HFFc6 (cell line): ENCODE measurements around the gene TTF2. TPM values are rescaled to one million over a fixed set of nuclear protein-coding genes. Genes with fewer than 3 reads are reported as not detected.
A peak's percentile ranks its signal among the peaks of the same experiment; 100 is the strongest.

Experiments
- DNase-seq: peaks from one replicate; pipeline ENCODE4 v3.0.0-alpha.2; 2018
- H3K27ac Mint-ChIP-seq: 2 replicates; pipeline ENCODE4 v1.8.0; 2020; ENCODE audit warnings: mild to moderate bottlenecking, mixed read lengths
- H3K27me3 Mint-ChIP-seq: 2 replicates; pipeline ENCODE4 v1.8.0; 2021; ENCODE audit warnings: mild to moderate bottlenecking, moderate library complexity, mixed read lengths; ENCODE audit not compliant: insufficient read depth
- H3K36me3 Mint-ChIP-seq: 2 replicates; pipeline ENCODE4 v1.8.0; 2021; ENCODE audit warnings: low read depth, mixed read lengths
- H3K4me1 Mint-ChIP-seq: 2 replicates; pipeline ENCODE4 v1.8.0; 2020; ENCODE audit warnings: low read depth, mixed read lengths
- H3K4me3 Mint-ChIP-seq: 2 replicates; pipeline ENCODE4 v1.8.0; 2020; ENCODE audit warnings: mild to moderate bottlenecking, moderate library complexity, mixed read lengths
- H3K9me3 Mint-ChIP-seq: 2 replicates; pipeline ENCODE4 v1.8.0; 2020; ENCODE audit warnings: mild to moderate bottlenecking, mixed read lengths
- total RNA-seq, 6 experiments: library from RNA; stranded (reverse); fragmentation: NEBNext Ultra II Directional; extraction: Animal tissue kit (Norgen Biotek cat#: 25700); gene quantifications; 2 replicates in 1 of 6; 3 replicates in 5 of 6; pipeline ENCODE4 v1.2.3, GENCODE V29; 2021
- TF ChIP-seq, protein P1 (sequence below): fragments of 200-600 bp; sonication (generic); IDR thresholded peaks from 2 replicates; pipeline ENCODE4 v1.5.0; 2021; ENCODE audit warnings: antibody characterized with exemption, mild to moderate bottlenecking

The TTF2 gene
- total RNA-seq, 6 experiments from 2014 or later = 18.7 to 28.6 (median 24.2) TPM

DNA sequence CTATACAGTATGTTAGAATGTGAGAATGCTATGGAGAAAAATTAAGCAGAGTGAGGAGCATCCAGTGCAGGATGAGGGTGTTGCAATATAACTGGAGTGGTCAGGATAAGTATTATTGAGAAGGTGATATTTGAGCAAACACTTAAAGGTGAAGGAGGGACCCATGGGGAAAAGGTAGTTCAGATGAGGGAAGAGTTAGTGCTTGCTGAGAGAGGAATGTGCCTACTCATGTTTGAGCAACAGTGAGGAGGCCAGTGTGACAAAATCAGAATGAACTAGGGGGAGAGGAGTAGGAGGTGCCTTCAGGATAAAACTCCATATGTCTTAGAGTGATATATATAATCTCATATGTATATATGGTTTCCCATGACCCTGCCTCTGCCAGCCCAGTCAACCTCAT lies 67.7 kb downstream of the TTF2 start:
- TF ChIP-seq, protein P1, sequence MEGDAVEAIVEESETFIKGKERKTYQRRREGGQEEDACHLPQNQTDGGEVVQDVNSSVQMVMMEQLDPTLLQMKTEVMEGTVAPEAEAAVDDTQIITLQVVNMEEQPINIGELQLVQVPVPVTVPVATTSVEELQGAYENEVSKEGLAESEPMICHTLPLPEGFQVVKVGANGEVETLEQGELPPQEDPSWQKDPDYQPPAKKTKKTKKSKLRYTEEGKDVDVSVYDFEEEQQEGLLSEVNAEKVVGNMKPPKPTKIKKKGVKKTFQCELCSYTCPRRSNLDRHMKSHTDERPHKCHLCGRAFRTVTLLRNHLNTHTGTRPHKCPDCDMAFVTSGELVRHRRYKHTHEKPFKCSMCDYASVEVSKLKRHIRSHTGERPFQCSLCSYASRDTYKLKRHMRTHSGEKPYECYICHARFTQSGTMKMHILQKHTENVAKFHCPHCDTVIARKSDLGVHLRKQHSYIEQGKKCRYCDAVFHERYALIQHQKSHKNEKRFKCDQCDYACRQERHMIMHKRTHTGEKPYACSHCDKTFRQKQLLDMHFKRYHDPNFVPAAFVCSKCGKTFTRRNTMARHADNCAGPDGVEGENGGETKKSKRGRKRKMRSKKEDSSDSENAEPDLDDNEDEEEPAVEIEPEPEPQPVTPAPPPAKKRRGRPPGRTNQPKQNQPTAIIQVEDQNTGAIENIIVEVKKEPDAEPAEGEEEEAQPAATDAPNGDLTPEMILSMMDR = no peak
- no peaks in the 10 kb centered on the region for H3K36me3 Mint-ChIP-seq
- no peak for DNase-seq
- no peaks in the 10 kb centered on the region; the same call in 1 of the 2 replicates for H3K27me3 Mint-ChIP-seq
- no peak overlapping the region for H3K4me3 Mint-ChIP-seq
- H3K4me1 Mint-ChIP-seq = peaks cover 17% of the 10 kb centered on the region
- H3K9me3 Mint-ChIP-seq = no peaks in the 10 kb centered on the region
- H3K27ac Mint-ChIP-seq = no peak overlapping the region; the same call in none of the 2 replicates

DNA sequence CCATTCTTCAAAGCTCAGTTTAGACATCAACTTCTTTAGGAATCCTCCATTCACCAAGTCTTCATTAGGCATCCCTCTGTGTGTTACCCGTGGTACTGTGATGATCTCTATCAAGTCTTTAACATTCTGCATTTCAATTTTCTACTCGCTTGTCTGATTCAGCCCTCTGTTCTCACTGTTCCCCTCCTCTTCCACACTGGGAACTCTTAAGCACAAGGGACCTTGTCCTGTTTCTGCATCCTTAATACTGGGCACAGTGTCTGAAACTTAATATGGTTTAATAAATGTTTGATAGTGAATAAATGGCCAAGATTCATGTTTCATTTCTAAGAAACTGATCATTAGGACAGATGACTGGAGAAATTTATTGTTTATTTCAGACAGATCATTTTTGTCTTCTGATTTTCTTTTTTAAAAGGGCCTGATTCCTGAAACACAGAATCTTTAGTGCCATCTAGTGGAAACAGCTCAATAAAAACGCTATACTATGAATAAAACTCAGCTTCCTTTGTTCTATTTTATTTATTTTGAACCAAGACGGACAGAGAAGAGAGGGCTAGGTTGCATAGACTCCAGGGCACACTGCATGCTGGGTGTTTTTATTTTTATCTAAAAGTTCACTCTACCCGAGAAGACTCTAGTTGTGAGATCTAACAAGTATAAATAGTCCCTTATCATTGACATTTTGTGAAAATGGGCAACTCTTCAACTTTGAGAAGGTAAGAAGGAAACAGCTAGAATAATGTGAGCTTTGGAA lies 68.4 kb downstream of the TTF2 start:
- no peak overlapping the region for H3K4me3 Mint-ChIP-seq
- no peaks in the 10 kb centered on the region; the same call in 1 of the 2 replicates for H3K27me3 Mint-ChIP-seq
- peak; percentile 61 for DNase-seq
- H3K36me3 Mint-ChIP-seq = no peaks in the 10 kb centered on the region
- peaks cover 21% of the 10 kb centered on the region for H3K4me1 Mint-ChIP-seq
- H3K27ac Mint-ChIP-seq = peak overlapping the region; percentile 57
- TF ChIP-seq, protein P1 = peak; percentile 84
- H3K9me3 Mint-ChIP-seq = no peaks in the 10 kb centered on the region

DNA sequence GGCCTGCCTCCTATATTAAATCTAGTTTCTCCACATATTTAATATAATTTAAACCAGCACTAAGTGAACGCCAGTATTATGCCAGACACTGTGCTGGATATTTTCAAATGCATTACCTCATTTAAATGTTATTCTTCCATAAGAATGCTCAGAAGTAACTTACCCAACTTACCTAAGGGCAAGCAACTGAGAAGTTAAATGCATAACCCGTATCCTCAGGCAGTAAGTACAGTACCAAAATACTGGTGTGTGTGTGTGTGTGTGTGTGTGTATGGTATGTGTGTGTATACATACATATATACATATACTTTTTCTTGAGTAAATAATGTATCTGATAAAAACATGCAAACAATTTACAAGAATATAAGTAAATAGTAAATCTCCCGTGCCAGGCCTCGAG lies 70.4 kb downstream of the TTF2 start:
- Mint-ChIP-seq H3K27me3 (no peaks in the 10 kb centered on the region; the same call in 1 of the 2 replicates), H3K4me1 (peaks cover 22% of the 10 kb centered on the region), H3K9me3 (no peaks in the 10 kb centered on the region), H3K36me3 (no peaks in the 10 kb centered on the region), H3K27ac (no peak overlapping the region), H3K4me3 (no peak overlapping the region)
- no peak for DNase-seq
- TF ChIP-seq, protein P1 = no peak

DNA sequence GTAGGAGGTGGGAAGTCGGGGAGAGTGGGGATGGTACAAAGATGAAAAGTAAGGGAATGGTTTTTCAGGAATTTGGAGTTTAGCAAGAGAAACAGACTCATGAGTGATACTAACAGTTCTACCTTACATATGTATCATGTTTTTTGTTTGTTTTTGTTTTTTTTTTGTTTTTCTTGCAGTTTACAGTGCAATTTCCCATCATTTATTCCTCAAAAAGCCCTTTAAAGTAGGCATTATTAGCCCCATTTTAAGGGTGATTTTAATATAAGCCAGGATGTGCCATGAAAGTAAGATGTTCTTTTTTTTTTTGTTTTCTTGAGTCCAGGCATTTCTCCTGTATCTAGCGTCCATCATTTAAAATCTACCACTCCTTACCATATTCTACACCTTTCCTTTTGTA lies 75.2 kb downstream of the TTF2 start:
- Mint-ChIP-seq H3K4me1 (0 out of 2 replicates have a peak, but pooled peaks cover 5% of the 10 kb centered on the region), H3K27ac (no peak overlapping the region; the same call in 1 of the 2 replicates), H3K4me3 (no peak overlapping the region), H3K36me3 (no peaks in the 10 kb centered on the region), H3K9me3 (no peaks in the 10 kb centered on the region), H3K27me3 (no peaks in the 10 kb centered on the region)
- TF ChIP-seq, protein P1 = no peak
- no peak for DNase-seq

DNA sequence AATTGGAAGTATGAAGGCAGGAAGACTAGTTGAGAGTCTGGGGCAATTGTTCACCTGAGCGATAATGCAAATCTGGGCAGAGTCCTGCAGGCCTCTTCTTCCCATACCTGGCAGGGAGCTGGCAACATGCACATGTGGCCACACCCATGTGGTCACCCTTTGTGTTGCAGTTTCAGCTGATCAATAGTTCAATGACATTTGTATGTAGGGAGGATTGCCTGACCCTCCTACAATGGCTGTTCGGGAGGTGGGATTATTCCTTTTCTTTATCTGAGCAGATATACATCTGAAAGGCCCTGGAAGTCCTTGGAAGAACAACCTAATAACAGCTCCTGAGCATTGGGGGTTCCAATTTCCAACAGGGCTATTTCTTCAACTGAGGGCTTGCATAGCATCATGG lies 76.6 kb downstream of the TTF2 start:
- no peak for DNase-seq
- H3K27me3 Mint-ChIP-seq = no peaks in the 10 kb centered on the region
- peaks cover 17% of the 10 kb centered on the region for H3K4me1 Mint-ChIP-seq
- no peak overlapping the region for H3K27ac Mint-ChIP-seq
- H3K4me3 Mint-ChIP-seq = no peak overlapping the region
- H3K36me3 Mint-ChIP-seq = no peaks in the 10 kb centered on the region
- TF ChIP-seq, protein P1 = no peak
- H3K9me3 Mint-ChIP-seq = no peaks in the 10 kb centered on the region
